TTC549 (cell line): ENCODE data around the gene CACNA1A.
"Not testable (repeated sequence)": the region's sequence is repeated elsewhere in the genome, so short reads cannot be mapped to it uniquely, and the experiment has no call there.

Experiments
- FAIRE-seq: peaks from 2 replicates; lab custom pipeline; 2012; peaks lifted over from hg19 to GRCh38; lab: Jason Lieb, UNC

CACNA1A gene

DNA sequence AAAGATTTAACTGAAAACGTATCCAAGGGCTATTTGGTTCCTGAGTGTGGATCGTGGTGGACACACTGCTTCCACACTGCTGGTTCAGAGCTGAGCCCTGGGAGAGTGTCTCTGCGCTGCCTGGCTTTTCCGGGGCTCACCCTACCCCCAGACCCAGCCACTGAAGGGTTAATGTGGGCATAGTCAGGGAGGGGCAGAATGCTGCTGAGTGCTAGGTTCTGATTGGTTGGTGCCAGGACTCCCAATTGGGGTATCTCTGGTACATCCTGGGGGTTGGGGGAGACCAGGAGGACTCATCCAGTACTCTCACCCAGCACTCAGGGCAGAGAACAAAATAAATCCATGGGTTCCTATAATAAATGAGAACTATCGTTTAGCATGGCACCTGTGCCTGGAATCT, 142.3 kb downstream of the CACNA1A start:
- FAIRE-seq = no peak

GRCh38 chr19:13363245-13363644, 143.0 kb downstream of the CACNA1A start:
- FAIRE-seq = no peak

GRCh38 chr19:13362668-13363067, 143.6 kb downstream of the CACNA1A start:
- no peak for FAIRE-seq

GRCh38 chr19:13361726-13362125, 144.6 kb downstream of the CACNA1A start:
- not testable (repeated sequence) for FAIRE-seq

DNA sequence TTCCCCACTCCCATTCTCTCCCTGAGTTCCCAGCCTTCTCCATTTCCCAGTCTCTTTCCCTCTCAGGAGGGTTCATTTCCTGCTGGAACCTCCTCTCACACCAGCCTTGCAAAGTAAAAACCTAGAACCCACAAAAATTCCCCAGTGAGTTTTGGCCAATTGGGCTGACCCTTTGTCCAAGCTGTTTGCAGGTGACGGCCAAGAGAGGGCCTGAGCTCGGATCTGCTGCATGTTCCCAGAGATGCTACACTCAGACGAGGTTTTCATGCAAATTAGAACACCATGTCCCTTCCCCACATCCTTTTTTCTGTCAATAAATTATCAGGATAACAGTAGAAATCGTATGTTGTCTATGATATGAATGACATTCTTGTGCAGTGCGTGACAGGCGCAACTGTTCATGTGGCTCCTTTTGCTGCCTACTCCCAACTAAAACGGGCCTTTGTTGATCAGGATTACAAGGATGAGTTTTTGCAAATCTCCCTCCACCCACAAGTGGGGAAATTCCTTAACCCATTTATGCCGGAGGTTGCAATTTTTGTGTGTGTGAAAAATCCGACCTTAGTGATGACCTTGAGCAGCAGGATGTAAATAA, 149.5 kb downstream of the CACNA1A start:
- no peak for FAIRE-seq

GRCh38 chr19:13356185-13356584, 150.1 kb downstream of the CACNA1A start:
- no peak for FAIRE-seq

DNA sequence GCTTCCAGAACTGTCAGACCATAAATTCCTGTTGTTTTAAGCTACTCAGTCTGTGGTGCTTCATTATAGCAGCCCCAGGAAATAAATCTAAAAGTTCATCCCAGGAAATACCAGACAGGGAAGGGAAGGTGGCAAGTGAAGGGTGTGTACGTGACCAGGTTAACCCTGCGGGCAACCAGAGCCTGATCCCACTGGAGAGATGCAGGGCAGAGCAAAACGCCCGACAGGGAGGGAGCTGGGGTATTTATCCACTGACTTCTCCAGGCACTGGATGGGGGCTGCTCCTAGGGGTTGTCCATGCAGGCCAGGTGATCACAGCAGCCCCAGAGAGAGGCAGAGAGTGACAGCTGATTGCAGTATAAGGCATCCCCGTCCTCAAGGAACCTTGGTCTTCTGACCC, 150.9 kb downstream of the CACNA1A start:
- no peak for FAIRE-seq

DNA sequence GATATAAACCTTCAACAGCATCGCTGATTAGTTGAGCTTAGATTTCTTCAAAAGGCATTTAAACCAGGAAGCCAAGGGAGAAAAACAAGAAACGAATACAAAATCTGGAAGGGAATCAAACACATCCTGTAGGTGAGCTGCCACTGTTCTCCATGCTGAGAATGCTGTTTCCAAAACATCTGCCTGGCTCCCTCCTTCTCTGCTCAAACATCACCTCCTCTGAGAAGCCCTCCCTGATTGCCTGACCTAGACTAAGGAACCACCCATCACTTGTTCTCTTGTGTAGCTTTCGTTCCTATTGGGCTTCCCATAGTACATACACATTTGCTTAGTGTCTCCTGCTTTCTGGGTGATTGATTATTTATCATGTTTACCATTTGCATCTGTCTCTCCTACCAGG, 152.7 kb downstream of the CACNA1A start:
- no peak for FAIRE-seq

DNA sequence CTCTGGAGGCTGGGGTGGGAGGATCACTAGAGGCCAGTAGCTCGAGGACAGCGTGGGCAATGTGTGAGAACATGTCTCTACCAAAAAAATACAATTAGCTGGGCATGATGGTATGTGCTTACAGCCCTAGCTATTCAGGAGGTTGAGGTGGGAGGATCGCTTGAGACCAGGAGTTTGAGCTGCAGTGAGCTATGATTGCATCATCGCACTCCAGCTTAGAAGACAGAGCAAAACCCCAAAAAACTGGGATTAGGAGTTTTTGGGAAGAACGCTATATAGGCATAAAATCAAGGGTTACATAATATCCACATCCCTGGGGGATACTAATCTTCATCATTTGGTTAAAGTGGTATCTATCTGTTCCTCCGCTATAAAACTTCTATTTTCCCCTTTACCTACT, 155.5 kb downstream of the CACNA1A start:
- FAIRE-seq = no peak

DNA sequence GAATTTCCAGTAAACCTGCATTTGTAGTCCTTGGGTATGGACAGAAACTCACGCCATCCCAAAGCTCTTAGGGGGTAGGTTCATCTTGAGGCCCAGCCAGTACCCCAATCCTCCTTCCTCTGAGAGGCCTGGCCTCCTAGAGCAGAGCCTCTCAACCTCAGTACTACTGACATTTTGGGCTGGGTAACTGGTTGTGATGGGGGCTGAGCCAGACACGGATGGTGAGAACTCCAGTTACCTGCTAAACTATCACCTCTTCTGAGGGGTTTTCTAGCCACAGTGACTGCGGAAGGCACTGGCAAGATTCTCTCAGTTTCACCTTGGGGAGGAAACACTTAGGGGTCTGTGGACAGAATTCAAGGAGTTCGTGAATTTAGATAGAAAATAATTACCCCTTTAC, 156.2 kb downstream of the CACNA1A start:
- FAIRE-seq = no peak

DNA sequence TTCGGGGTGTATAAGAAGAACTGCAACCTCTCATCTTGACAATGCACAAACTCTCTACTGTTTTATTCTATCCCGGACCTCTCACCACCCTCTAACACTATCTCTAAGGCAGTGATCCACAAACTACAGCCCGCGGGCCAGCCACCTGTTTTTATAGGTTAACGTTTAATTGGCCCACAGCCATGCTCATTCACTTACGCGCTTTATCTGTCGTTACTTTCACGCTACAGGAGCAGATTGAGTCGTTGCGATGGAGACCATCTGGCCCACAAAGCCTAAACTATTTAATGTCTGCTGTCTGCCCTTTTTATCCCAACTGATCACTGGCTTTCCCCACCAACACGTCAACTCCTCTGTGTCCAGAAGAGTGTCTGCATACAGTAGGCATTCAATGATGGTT, 158.9 kb downstream of the CACNA1A start:
- no peak for FAIRE-seq

GRCh38 chr19:13343514-13343913, 162.8 kb downstream of the CACNA1A start:
- no peak for FAIRE-seq

GRCh38 chr19:13342672-13343071, 163.6 kb downstream of the CACNA1A start:
- no peak for FAIRE-seq

GRCh38 chr19:13339869-13340268, 166.4 kb downstream of the CACNA1A start:
- FAIRE-seq = no peak

- no peak for FAIRE-seq
Observed at GRCh38 chr19:13337181-13337580, 169.1 kb downstream of the CACNA1A start.

- no peak for FAIRE-seq
Observed at GRCh38 chr19:13334801-13335481, 171.3 kb downstream of the CACNA1A start.

- no peak for FAIRE-seq
Observed at GRCh38 chr19:13330285-13330684, 176.0 kb downstream of the CACNA1A start.

DNA sequence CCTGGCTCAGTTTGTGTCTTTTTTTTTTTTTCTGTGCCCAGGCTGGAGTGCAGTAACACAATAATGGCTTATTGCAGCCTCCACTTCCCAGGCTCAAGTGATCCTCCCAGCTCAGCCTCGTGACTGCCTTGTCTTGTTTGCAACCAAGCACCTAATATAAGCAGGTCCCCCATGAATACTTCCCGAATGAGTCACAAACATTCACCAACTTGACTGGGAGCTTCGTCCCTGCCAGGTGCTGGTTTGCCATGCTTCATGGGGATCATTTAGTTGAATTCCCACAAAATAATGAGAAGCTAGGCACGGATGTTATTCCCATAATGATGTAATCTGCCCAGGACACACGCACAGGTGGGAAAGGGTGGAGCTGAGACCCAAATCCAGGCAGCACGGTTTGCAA, 176.5 kb downstream of the CACNA1A start:
- FAIRE-seq = no peak

- no peak for FAIRE-seq
Observed at GRCh38 chr19:13328241-13328640, 178.0 kb downstream of the CACNA1A start.

DNA sequence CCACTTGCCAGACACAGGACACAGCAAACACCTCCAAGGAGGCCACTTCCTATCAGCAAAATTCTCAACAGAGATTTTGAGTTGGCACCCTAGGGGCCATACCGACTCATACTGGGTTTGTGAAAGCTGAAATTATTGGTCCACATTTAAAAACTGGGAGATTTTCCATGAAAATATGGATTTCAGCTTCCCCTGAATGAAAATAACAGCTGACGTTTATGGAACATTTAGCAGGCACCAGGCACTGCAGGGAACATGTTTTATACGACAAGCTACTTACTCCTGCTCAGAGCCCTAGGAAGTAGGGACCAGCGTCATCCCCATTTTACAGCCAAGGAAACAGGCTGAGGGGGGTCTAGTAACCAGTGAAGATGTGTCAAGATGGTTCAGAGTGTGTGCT, 186.8 kb downstream of the CACNA1A start:
- FAIRE-seq = no peak

GRCh38 chr19:13318190-13318589, 188.1 kb downstream of the CACNA1A start:
- FAIRE-seq = no peak

DNA sequence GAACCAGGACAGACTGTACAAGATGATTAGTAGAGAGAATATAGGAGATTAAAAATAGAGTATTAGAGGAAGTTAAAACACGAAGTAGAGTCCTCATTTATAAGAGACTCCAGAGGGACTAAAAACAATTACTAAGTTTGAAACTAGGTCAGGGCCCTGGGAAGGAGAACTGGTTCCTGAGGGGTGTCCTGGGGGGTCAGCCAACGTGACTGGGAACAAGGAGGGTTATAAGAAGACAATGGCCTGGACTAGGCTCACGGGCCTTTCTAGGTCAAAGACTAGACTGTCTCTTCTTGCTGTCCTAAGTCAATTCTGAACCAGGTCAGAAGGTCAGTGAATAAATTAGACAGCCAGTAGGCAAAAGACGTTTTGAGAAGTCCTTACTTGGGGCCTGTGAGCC, 190.8 kb downstream of the CACNA1A start:
- no peak for FAIRE-seq

- FAIRE-seq = no peak
Observed at GRCh38 chr19:13314761-13315160, 191.5 kb downstream of the CACNA1A start.

DNA sequence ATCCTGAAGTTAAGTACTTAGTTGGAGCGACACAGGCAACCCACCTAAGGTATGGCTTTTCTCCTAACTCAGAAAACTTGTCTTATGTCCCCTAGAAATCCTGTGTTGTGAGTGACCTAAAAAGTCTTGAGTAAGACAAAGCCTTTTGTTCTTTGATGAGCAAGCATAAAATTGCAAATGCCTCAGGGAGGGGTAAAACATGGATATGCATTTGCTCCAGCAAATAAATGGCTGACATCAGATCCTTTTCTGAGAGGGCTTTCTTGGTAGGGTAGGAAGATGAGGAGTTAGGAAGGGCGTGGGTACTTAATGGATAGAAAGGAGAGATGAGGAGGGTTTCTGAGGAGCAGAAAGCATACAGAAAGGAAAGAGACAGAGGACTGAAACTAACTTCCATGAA, 192.4 kb downstream of the CACNA1A start:
- FAIRE-seq = no peak
